SK-N-MC (cell line): ENCODE results near the gene FAM151A.

Experiments
- FOXP2 ChIP-seq: optimal IDR thresholded peaks from 2 replicates; pipeline ENCODE3; 2011; ENCODE audit warnings: mild to moderate bottlenecking, moderate library complexity; ENCODE audit not compliant: insufficient read depth; ENCODE audit errors: extremely low read length, control extremely low read depth
- POLR2AphosphoS5 ChIP-seq: IDR thresholded peaks from 2 replicates; pipeline ENCODE4 v1.6.1; 2012; ENCODE audit warnings: mild to moderate bottlenecking, low read depth, low read length, borderline replicate concordance

GRCh38 chr1:54645806-54646676 is 22.7 kb upstream of the FAM151A start:
- TF ChIP-seq FOXP2 (no peak), POLR2AphosphoS5 (no peak)
